Upper lobe of left lung (tissue), 6 donors: ENCODE results near the gene SLC6A1. TPM values are rescaled to one million over a fixed set of nuclear protein-coding genes. Genes with fewer than 3 reads are reported as not detected.

ENCODE experiments used
- ATAC-seq, 2 donors: fragments of 200-7000 bp; cut with Tn5 transposase; one replicate each; pipeline ENCODE4 v1.9.1; 2022; ENCODE audit warnings: mild to moderate bottlenecking in 2 of 2, moderate library complexity in 2 of 2; ENCODE audit not compliant: low FRiP score in 2 of 2
- DNase-seq, 2 donors: peaks; one replicate each; pipeline ENCODE4 v3.0.0-alpha.2; 2019 to 2020
- H3K27ac ChIP-seq, 4 donors: fragments of 200-600 bp; sonication (generic); one replicate each; pipeline ENCODE4 v1.5.1; 2016 to 2019
- H3K27me3 ChIP-seq, 4 donors: fragments of 200-600 bp; sonication (generic); one replicate each; pipeline ENCODE4 v1.5.1; 2017 to 2019
- H3K36me3 ChIP-seq, 4 donors: fragments of 200-600 bp; sonication (generic); one replicate each; pipeline ENCODE4 v1.5.1; 2016 to 2019
- H3K4me1 ChIP-seq, 4 donors: fragments of 200-600 bp; sonication (generic); one replicate each; pipeline ENCODE4 v1.5.1; 2018 to 2019
- H3K4me3 ChIP-seq, 4 donors: fragments of 200-600 bp; sonication (generic); one replicate each; pipeline ENCODE4 v1.5.1; 2017 to 2019; ENCODE audit warnings: mild to moderate bottlenecking in 2 of 4, moderate library complexity in 1 of 4
- H3K9me3 ChIP-seq, 4 donors: fragments of 200-600 bp; sonication (generic); one replicate each; pipeline ENCODE4 v1.5.1; 2018 to 2019
- CTCF ChIP-seq, 6 experiments: fragments of 450-650 bp in 4 of 6; fragments of 200-600 bp in 2 of 6; sonication (generic) in 2 of 6; IDR thresholded peaks; one replicate each; pipeline ENCODE4 v1.5.1; 2016 to 2019; ENCODE audit warnings: antibody characterized with exemption in 6 of 6
- EP300 ChIP-seq, 4 donors: sonication (generic); formaldehyde crosslinking; IDR thresholded peaks; one replicate each; pipeline ENCODE4 v1.5.1; 2017; ENCODE audit warnings: antibody characterized with exemption in 4 of 4, control low read depth in 2 of 4
- POLR2A ChIP-seq, 4 donors: fragments of 450-650 bp; IDR thresholded peaks; one replicate each; pipeline ENCODE4 v1.5.1; 2016 to 2017; ENCODE audit warnings: antibody characterized with exemption in 4 of 4, mild to moderate bottlenecking in 2 of 4
- POLR2AphosphoS5 ChIP-seq, 2 donors: sonication (generic); formaldehyde crosslinking; IDR thresholded peaks; one replicate each; pipeline ENCODE4 v1.5.1; 2017; ENCODE audit warnings: antibody characterized with exemption in 2 of 2
- WGBS, 2 donors: methylation state at CpG; one replicate each; pipeline ENCODE4 v1.1.5; 2017 to 2018; 5-methylcytosine and 5-hydroxymethylcytosine counted together
- total RNA-seq, 6 donors: library from RNA; depleted of rRNA in 4 of 6; stranded (reverse); fragments of >200 nt in 4 of 6; gene quantifications; one replicate each; pipeline versions ENCODE4 v1.1.0 to v1.2.1, GENCODE V29; 2016 to 2021
- donor health status: DM: no; HTN: no; CAD: no; lungs with moderate emphysema.
- donor health status: DM: no; HTN: yes; CAD: no; lungs with severe emphysema.

Gene SLC6A1
- total RNA-seq, 6 donors from 2014 or later = 0.46 to 11.5 (median 0.88) TPM

- WGBS, 2 donors = 78 to 83% methylated on average over 18 to 19 of the region's 19 CpGs
- H3K4me3 ChIP-seq = no peak overlapping the region
- DNase-seq (no peak), ATAC-seq (no peak)
- no peak overlapping the region for H3K27ac ChIP-seq
- H3K27me3 ChIP-seq = no peaks in the 10 kb centered on the region
- no peaks in the 10 kb centered on the region for H3K9me3 ChIP-seq
- H3K36me3 ChIP-seq = no peaks in the 10 kb centered on the region
- H3K4me1 ChIP-seq = no peaks in the 10 kb centered on the region
- TF ChIP-seq CTCF (IDR thresholded peaks at IDR 0.05) = no peak
- no peak for TF ChIP-seq POLR2AphosphoS5 (IDR thresholded peaks at IDR 0.05)
- no peak for TF ChIP-seq POLR2A (IDR thresholded peaks at IDR 0.05)
- TF ChIP-seq EP300 (IDR thresholded peaks at IDR 0.05) = no peak
Measured at GRCh38 chr3:11035757-11036505, 43.4 kb downstream of the SLC6A1 start.

GRCh38 chr3:11037241-11037873, 44.8 kb downstream of the SLC6A1 start:
- DNase-seq = no peak
- ATAC-seq = no peak
- TF ChIP-seq CTCF (IDR thresholded peaks at IDR 0.05) (no peak), POLR2A (IDR thresholded peaks at IDR 0.05) (no peak), EP300 (IDR thresholded peaks at IDR 0.05) (no peak), POLR2AphosphoS5 (IDR thresholded peaks at IDR 0.05) (no peak)
- H3K4me3 ChIP-seq = no peak overlapping the region
- H3K36me3 ChIP-seq = no peaks in the 10 kb centered on the region
- no peaks in the 10 kb centered on the region for H3K4me1 ChIP-seq
- no peak overlapping the region for H3K27ac ChIP-seq
- H3K9me3 ChIP-seq = no peaks in the 10 kb centered on the region
- WGBS, 2 donors = 45 to 48% methylated on average over 24 of the region's 24 CpGs
- H3K27me3 ChIP-seq = no peaks in the 10 kb centered on the region

GRCh38 chr3:11037976-11038375, 45.4 kb downstream of the SLC6A1 start:
- 81 to 89% methylated on average over 10 to 11 of the region's 11 CpGs for WGBS, 2 donors
- H3K27ac ChIP-seq = no peak overlapping the region
- H3K4me1 ChIP-seq = no peaks in the 10 kb centered on the region
- no peak overlapping the region for H3K4me3 ChIP-seq
- H3K36me3 ChIP-seq = no peaks in the 10 kb centered on the region
- no peaks in the 10 kb centered on the region for H3K9me3 ChIP-seq
- no peak for TF ChIP-seq EP300 (IDR thresholded peaks at IDR 0.05)
- no peak for TF ChIP-seq CTCF (IDR thresholded peaks at IDR 0.05)
- no peak for TF ChIP-seq POLR2A (IDR thresholded peaks at IDR 0.05)
- TF ChIP-seq POLR2AphosphoS5 (IDR thresholded peaks at IDR 0.05) = no peak
- no peaks in the 10 kb centered on the region for H3K27me3 ChIP-seq
- ATAC-seq (no peak), DNase-seq (no peak)

GRCh38 chr3:11045536-11045935, 53.0 kb downstream of the SLC6A1 start:
- Histone ChIP-seq H3K27me3 (no peaks in the 10 kb centered on the region), H3K9me3 (no peaks in the 10 kb centered on the region), H3K4me1 (no peaks in the 10 kb centered on the region), H3K4me3 (no peak overlapping the region), H3K27ac (no peak overlapping the region), H3K36me3 (no peaks in the 10 kb centered on the region)
- ATAC-seq (no peak), DNase-seq (no peak)
- WGBS, 2 donors = 84 to 97% methylated on average over 5 of the region's 5 CpGs
- TF ChIP-seq POLR2A (IDR thresholded peaks at IDR 0.05) (no peak), CTCF (IDR thresholded peaks at IDR 0.05) (no peak), EP300 (IDR thresholded peaks at IDR 0.05) (no peak), POLR2AphosphoS5 (IDR thresholded peaks at IDR 0.05) (no peak)
